K562 (cell line): ENCODE measurements around the gene EYA4. TPM values are rescaled to one million over a fixed set of nuclear protein-coding genes. Genes with fewer than 3 reads are reported as not detected.

Experiments
- ATAC-seq: fragments of 200-7000 bp; cut with Tn5 transposase; 3 replicates; pipeline ENCODE4 v1.9.1; 2020; ENCODE audit warnings: moderate library complexity
- BruUV-seq: library from RNA; stranded (reverse); fragments of 400-500 nt; replicated peaks from 2 replicates; lab custom pipeline; 2021; lab: Mats Ljungman, UMichigan
- CTCF ChIA-PET: fragments of 300-600 bp; formaldehyde crosslinking; extraction: SDS; loops from one replicate; lab custom pipeline; 2021; ENCODE audit warnings: low intra/inter-chr PET ratio; lab: Yijun Ruan, JAX
- POLR2A ChIA-PET: fragments of 300-600, 350-650 bp; sonication (Branson Sonifier 250); formaldehyde crosslinking; extraction: SDS; loops from one replicate; lab custom pipeline; 2021; ENCODE audit warnings: antibody characterized with exemption, inconsistent platforms; lab: Yijun Ruan, JAX
- DNase-seq, 4 experiments: peaks; one replicate each; pipeline versions ENCODE4 v3.0.0 to v3.0.0-alpha.2; 2011 to 2018; ENCODE audit warnings: low spot score in 3 of 4, mixed read lengths in 3 of 4; ENCODE audit errors: extremely low read depth in 1 of 4
- FAIRE-seq: peaks from 2 replicates; lab custom pipeline; 2011; peaks lifted over from hg19 to GRCh38; lab: Jason Lieb, UNC
- H2AFZ ChIP-seq: 2 replicates; pipeline ENCODE4 v1.6.0; 2011; ENCODE audit warnings: low read depth, low read length, control low read depth, inconsistent platforms
- H3K27ac ChIP-seq: fragments of 200-600 bp; 3 replicates; pipeline ENCODE4 v1.8.0; 2011; ENCODE audit warnings: low read depth, mild to moderate bottlenecking, control low read depth, inconsistent platforms, low read length, moderate library complexity, mixed read lengths; ENCODE audit errors: extremely low read depth
- H3K27me3 ChIP-seq, 2 experiments: fragments of 300-600 bp in 1 of 2; 2 replicates in 1 of 2; 3 replicates in 1 of 2; pipeline versions ENCODE4 v1.6.0 to v1.8.0; 2011; ENCODE audit warnings: inconsistent platforms in 2 of 2, low read length in 2 of 2, mild to moderate bottlenecking in 1 of 2, mixed read lengths in 1 of 2, moderate library complexity in 1 of 2; ENCODE audit not compliant: control insufficient read depth in 2 of 2, insufficient read depth in 2 of 2
- H3K36me3 ChIP-seq: fragments of 300-600 bp; 3 replicates; pipeline ENCODE4 v1.8.0; 2011; ENCODE audit warnings: mild to moderate bottlenecking, low read length, inconsistent platforms; ENCODE audit not compliant: control insufficient read depth, insufficient read depth
- H3K4me1 ChIP-seq, 2 experiments: fragments of 200-600 bp in 1 of 2; replicated peaks in 1 of 2; 2 replicates in 1 of 2; 3 replicates in 1 of 2; pipeline versions ENCODE4 v1.5.1 to v1.8.0; 2011; ENCODE audit warnings: inconsistent platforms in 2 of 2, low read length in 2 of 2, mild to moderate bottlenecking in 1 of 2, mixed read lengths in 1 of 2, moderate library complexity in 1 of 2; ENCODE audit not compliant: control insufficient read depth in 2 of 2, insufficient read depth in 2 of 2
- H3K4me2 ChIP-seq: 2 replicates; pipeline ENCODE4 v1.6.1; 2011; ENCODE audit warnings: low read length, control low read depth, inconsistent platforms, mixed read lengths; ENCODE audit not compliant: insufficient read depth
- H3K4me3 ChIP-seq: fragments of 200-600 bp; sonication (generic), shearing (Covaris generic); 2 replicates; pipeline ENCODE4 v1.5.1; 2016; ENCODE audit warnings: control low read depth, inconsistent platforms
- H3K79me2 ChIP-seq: fragments of 200-600 bp; 3 replicates; pipeline ENCODE4 v1.8.0; 2011; ENCODE audit warnings: low read length, inconsistent platforms; ENCODE audit not compliant: control insufficient read depth, insufficient read depth
- H3K9ac ChIP-seq, 2 experiments: 2 replicates each; pipeline versions ENCODE4 v1.6.0 to v1.6.1; 2011; ENCODE audit warnings: low read depth in 2 of 2, low read length in 2 of 2, control low read depth in 1 of 2, inconsistent platforms in 1 of 2, mild to moderate bottlenecking in 1 of 2, mixed read lengths in 1 of 2; ENCODE audit not compliant: insufficient read depth in 1 of 2
- H3K9me1 ChIP-seq: one replicate; pipeline ENCODE4 v1.6.0; 2011; ENCODE audit warnings: inconsistent platforms, mild to moderate bottlenecking, low read length, moderate library complexity; ENCODE audit not compliant: control insufficient read depth, insufficient read depth
- H3K9me3 ChIP-seq: replicated peaks from 2 replicates; pipeline ENCODE4 v1.5.1; 2011; ENCODE audit warnings: low read depth, low read length, inconsistent platforms; ENCODE audit not compliant: control insufficient read depth, insufficient read depth
- H4K20me1 ChIP-seq: replicated peaks from 2 replicates; pipeline ENCODE4 v1.6.1; 2011; ENCODE audit warnings: low read length, inconsistent platforms, mixed read lengths; ENCODE audit not compliant: control insufficient read depth, insufficient read depth
- BRF1 ChIP-seq: IDR thresholded peaks from 3 replicates; pipeline ENCODE4 v1.6.1; 2011; ENCODE audit warnings: borderline replicate concordance, mild to moderate bottlenecking; ENCODE audit not compliant: insufficient read length; ENCODE audit errors: extremely low read depth
- CHD1 ChIP-seq: fragments of 200-600 bp; sonication (generic); IDR thresholded peaks from one replicate; pipeline ENCODE4 v1.6.1; 2012; ENCODE audit warnings: mild to moderate bottlenecking, moderate library complexity, low read length, inconsistent platforms
- CSDE1 ChIP-seq, 2 experiments: fragments of 450-650 bp; IDR thresholded peaks; 2 replicates each; pipeline ENCODE4 v1.6.1; 2016; ENCODE audit warnings: mild to moderate bottlenecking in 1 of 2
- HDAC3 ChIP-seq: fragments of 450-650 bp; IDR thresholded peaks from 2 replicates; pipeline ENCODE4 v1.6.1; 2018; ENCODE audit warnings: borderline replicate concordance, mild to moderate bottlenecking, moderate library complexity; ENCODE audit not compliant: partially characterized antibody
- HDAC6 ChIP-seq: IDR thresholded peaks from 2 replicates; pipeline ENCODE4 v1.6.1; 2012; ENCODE audit warnings: low read depth, mild to moderate bottlenecking, control low read depth, inconsistent platforms, low read length, moderate library complexity
- NCOA4 ChIP-seq: fragments of 450-650 bp; IDR thresholded peaks from 2 replicates; pipeline ENCODE4 v1.6.1; 2018; ENCODE audit warnings: mild to moderate bottlenecking; ENCODE audit not compliant: partially characterized antibody
- NR1H2 ChIP-seq: sonication (generic); formaldehyde crosslinking; IDR thresholded peaks from 2 replicates; pipeline ENCODE4 v1.4.0; 2020; ENCODE audit warnings: mild to moderate bottlenecking, missing genetic modification reagents
- PHF8 ChIP-seq: fragments of 200-600 bp; sonication (generic); IDR thresholded peaks from 2 replicates; pipeline ENCODE4 v1.6.1; 2012; ENCODE audit warnings: mixed run types, mild to moderate bottlenecking, inconsistent platforms, low read length, moderate library complexity, borderline replicate concordance
- PRMT5 ChIP-seq: sonication (generic); formaldehyde crosslinking; IDR thresholded peaks from 2 replicates; pipeline ENCODE4 v1.5.0; 2020; ENCODE audit warnings: missing genetic modification reagents
- ZKSCAN1 ChIP-seq: fragments of 150-350 bp; IDR thresholded peaks from 2 replicates; pipeline ENCODE4 v1.6.1; 2016; ENCODE audit warnings: low read depth, low read length
- ZNF431 ChIP-seq: sonication (generic); formaldehyde crosslinking; IDR thresholded peaks from 2 replicates; pipeline ENCODE4 v1.8.0; 2022; ENCODE audit warnings: mild to moderate bottlenecking, missing genetic modification reagents
- ZNF644 ChIP-seq: fragments of 200-800 bp; sonication (Bioruptor generic); IDR thresholded peaks from 2 replicates; pipeline ENCODE4 v1.6.1; 2016; ENCODE audit warnings: low read depth, missing genetic modification characterization, missing compliant biosample characterization
- ZNF699 ChIP-seq: fragments of 250-450 bp; sonication (Bioruptor Pico); IDR thresholded peaks from 2 replicates; pipeline ENCODE4 v1.8.0; 2021; ENCODE audit warnings: mild to moderate bottlenecking, moderate library complexity; ENCODE audit not compliant: insufficient replicate concordance
- WGBS: fragments of 100-300 bp; shearing (Covaris generic); methylation state at CpG from one replicate; pipeline ENCODE4 v1.1.6; 2016; ENCODE audit warnings: low coverage, mixed read lengths; ENCODE audit not compliant: insufficient coverage; ENCODE audit errors: missing lambda C conversion rate; 5-methylcytosine and 5-hydroxymethylcytosine counted together
- in situ Hi-C: fragments of 300-500 bp; cut with MboI; formaldehyde crosslinking; loops from 4 replicates; pipeline ENCODE4 v1.15.0; 2018; ENCODE audit warnings: inconsistent platforms, mixed read lengths
- intact Hi-C: fragments of 100-400 bp; cut with micrococcal nuclease; formaldehyde crosslinking; loops from 2 replicates; pipeline ENCODE4 v1.14.2; 2022
- polyA plus RNA-seq, 8 experiments: library from polyadenylated mRNA; depleted of rRNA in 4 of 8; stranded (reverse) in 5 of 8; unstranded in 3 of 8; fragments of >200 nt; fragmentation: Nextera tagmentation in 2 of 8; fragmentation: Illumina TruSeq in 1 of 8; extraction: Ambion mirVana in 2 of 8; extraction: Trizol in 1 of 8; gene quantifications; 2 replicates each; pipeline versions ENCODE4 v1.2.1 to v1.2.3, GENCODE V29; 2011 to 2014; ENCODE audit warnings: inconsistent platforms in 1 of 8, missing spikeins in 1 of 8
- total RNA-seq, 7 experiments: library from RNA; depleted of rRNA in 6 of 7; stranded (reverse); fragments of >200 nt in 6 of 7; fragmentation: Illumina TruSeq in 2 of 7; extraction: Trizol in 2 of 7; gene quantifications; 2 replicates each; pipeline versions ENCODE4 v1.2.1 to v1.2.3, GENCODE V29; 2011 to 2021; ENCODE audit warnings: low replicate concordance in 1 of 7
- TF ChIP-seq, protein P1 (sequence below): fragments of 450-650 bp; IDR thresholded peaks from 2 replicates; pipeline ENCODE4 v1.6.1; 2014; ENCODE audit warnings: low read depth, mild to moderate bottlenecking, moderate library complexity, borderline replicate concordance
- TF ChIP-seq, protein P2 (sequence below): fragments of 450-650 bp; IDR thresholded peaks from 2 replicates; pipeline ENCODE4 v1.6.1; 2016; ENCODE audit warnings: low read depth

EYA4 gene
- total and polyA plus RNA-seq, 9 of the 15 experiments (the other 6 are each of a cell fraction or from before 2014, with no cell fraction given), result 0.03 to 0.04 TPM; not detected in 7

DNA sequence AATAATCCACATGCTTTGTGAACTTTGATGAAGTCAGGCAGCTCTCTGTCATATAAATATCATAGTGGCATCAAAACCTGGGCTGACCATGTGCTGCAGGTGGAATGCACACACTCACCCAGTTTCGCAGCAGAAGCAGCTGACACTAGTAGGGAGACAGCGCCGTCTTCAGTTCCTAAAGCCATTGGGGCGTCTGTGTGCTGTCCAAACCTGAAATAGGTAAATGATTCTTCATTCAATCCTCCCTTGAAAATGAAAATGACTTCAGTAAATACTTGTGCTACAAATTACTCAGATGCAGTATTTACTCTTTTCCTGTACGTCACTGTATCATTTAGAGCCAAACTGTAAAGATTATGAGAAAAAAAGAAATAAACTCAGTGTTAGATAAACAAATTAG lies 127.5 kb downstream of the EYA4 start:
- CTCF ChIA-PET, result no interaction called here
- no peak for ATAC-seq
- H4K20me1 ChIP-seq, result no peaks in the 10 kb centered on the region
- WGBS, result 0% methylated on average over 5 of the region's 5 CpGs
- H3K27me3 ChIP-seq, result no peaks in the 10 kb centered on the region
- no peaks in the 10 kb centered on the region for H3K9me1 ChIP-seq
- no peaks in the 10 kb centered on the region for H3K79me2 ChIP-seq
- no TSS peak for BruUV-seq
- in situ Hi-C loops, result no loop called here
- H2AFZ ChIP-seq, result no peak overlapping the region
- intact Hi-C loops, result no loop called here
- no peak for FAIRE-seq
- no peaks in the 10 kb centered on the region for H3K9me3 ChIP-seq
- no peak overlapping the region for H3K4me3 ChIP-seq
- no peaks in the 10 kb centered on the region for H3K4me1 ChIP-seq
- no peaks in the 10 kb centered on the region for H3K36me3 ChIP-seq
- DNase-seq, result no peak
- no peak overlapping the region for H3K9ac ChIP-seq
- POLR2A ChIA-PET, result no interaction called here
- no peak overlapping the region for H3K27ac ChIP-seq
- no peak overlapping the region for H3K4me2 ChIP-seq
- TF ChIP-seq, protein P1, sequence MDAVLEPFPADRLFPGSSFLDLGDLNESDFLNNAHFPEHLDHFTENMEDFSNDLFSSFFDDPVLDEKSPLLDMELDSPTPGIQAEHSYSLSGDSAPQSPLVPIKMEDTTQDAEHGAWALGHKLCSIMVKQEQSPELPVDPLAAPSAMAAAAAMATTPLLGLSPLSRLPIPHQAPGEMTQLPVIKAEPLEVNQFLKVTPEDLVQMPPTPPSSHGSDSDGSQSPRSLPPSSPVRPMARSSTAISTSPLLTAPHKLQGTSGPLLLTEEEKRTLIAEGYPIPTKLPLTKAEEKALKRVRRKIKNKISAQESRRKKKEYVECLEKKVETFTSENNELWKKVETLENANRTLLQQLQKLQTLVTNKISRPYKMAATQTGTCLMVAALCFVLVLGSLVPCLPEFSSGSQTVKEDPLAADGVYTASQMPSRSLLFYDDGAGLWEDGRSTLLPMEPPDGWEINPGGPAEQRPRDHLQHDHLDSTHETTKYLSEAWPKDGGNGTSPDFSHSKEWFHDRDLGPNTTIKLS, result no peak
- TF ChIP-seq ZNF644 (tag) (no peak), PRMT5 (CRISPR knock-in tag) (no peak), ZKSCAN1 (no peak), NR1H2 (CRISPR knock-in tag) (no peak), CHD1 (no peak), BRF1 (no peak), CSDE1 (IDR thresholded peaks at IDR 0.05) (no peak), HDAC6 (no peak), HDAC3 (no peak), ZNF431 (CRISPR knock-in tag) (no peak), NCOA4 (no peak), ZNF699 (CRISPR knock-in tag) (no peak), PHF8 (no peak)
- TF ChIP-seq, protein P2, sequence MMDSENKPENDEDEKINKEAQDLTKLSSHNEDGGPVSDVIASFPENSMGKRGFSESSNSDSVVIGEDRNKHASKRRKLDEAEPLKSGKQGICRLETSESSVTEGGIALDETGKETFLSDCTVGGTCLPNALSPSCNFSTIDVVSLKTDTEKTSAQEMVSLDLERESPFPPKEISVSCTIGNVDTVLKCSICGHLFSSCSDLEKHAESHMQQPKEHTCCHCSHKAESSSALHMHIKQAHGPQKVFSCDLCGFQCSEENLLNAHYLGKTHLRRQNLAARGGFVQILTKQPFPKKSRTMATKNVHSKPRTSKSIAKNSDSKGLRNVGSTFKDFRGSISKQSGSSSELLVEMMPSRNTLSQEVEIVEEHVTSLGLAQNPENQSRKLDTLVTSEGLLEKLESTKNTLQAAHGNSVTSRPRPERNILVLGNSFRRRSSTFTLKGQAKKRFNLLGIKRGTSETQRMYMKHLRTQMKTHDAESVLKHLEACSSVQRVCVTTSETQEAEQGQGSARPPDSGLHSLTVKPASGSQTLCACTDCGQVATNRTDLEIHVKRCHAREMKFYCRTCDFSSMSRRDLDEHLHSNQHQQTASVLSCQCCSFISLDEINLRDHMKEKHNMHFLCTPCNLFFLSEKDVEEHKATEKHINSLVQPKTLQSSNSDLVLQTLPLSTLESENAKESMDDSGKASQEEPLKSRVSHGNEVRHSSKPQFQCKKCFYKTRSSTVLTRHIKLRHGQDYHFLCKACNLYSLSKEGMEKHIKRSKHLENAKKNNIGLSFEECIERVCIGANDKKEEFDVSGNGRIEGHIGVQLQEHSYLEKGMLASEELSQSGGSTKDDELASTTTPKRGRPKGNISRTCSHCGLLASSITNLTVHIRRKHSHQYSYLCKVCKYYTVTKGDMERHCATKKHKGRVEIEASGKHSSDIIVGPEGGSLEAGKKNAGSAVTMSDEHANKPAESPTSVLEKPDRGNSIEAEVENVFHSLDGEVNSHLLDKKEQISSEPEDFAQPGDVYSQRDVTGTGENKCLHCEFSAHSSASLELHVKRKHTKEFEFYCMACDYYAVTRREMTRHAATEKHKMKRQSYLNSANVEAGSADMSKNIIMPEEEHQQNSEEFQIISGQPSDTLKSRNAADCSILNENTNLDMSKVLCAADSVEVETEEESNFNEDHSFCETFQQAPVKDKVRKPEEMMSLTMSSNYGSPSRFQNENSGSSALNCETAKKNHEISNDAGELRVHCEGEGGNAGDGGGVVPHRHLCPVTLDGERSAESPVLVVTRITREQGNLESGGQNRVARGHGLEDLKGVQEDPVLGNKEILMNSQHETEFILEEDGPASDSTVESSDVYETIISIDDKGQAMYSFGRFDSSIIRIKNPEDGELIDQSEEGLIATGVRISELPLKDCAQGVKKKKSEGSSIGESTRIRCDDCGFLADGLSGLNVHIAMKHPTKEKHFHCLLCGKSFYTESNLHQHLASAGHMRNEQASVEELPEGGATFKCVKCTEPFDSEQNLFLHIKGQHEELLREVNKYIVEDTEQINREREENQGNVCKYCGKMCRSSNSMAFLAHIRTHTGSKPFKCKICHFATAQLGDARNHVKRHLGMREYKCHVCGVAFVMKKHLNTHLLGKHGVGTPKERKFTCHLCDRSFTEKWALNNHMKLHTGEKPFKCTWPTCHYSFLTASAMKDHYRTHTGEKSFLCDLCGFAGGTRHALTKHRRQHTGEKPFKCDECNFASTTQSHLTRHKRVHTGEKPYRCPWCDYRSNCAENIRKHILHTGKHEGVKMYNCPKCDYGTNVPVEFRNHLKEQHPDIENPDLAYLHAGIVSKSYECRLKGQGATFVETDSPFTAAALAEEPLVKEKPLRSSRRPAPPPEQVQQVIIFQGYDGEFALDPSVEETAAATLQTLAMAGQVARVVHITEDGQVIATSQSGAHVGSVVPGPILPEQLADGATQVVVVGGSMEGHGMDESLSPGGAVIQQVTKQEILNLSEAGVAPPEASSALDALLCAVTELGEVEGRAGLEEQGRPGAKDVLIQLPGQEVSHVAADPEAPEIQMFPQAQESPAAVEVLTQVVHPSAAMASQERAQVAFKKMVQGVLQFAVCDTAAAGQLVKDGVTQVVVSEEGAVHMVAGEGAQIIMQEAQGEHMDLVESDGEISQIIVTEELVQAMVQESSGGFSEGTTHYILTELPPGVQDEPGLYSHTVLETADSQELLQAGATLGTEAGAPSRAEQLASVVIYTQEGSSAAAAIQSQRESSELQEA, result no peak
